ENCODE data around the gene IFI30.

Gene IFI30

DNA sequence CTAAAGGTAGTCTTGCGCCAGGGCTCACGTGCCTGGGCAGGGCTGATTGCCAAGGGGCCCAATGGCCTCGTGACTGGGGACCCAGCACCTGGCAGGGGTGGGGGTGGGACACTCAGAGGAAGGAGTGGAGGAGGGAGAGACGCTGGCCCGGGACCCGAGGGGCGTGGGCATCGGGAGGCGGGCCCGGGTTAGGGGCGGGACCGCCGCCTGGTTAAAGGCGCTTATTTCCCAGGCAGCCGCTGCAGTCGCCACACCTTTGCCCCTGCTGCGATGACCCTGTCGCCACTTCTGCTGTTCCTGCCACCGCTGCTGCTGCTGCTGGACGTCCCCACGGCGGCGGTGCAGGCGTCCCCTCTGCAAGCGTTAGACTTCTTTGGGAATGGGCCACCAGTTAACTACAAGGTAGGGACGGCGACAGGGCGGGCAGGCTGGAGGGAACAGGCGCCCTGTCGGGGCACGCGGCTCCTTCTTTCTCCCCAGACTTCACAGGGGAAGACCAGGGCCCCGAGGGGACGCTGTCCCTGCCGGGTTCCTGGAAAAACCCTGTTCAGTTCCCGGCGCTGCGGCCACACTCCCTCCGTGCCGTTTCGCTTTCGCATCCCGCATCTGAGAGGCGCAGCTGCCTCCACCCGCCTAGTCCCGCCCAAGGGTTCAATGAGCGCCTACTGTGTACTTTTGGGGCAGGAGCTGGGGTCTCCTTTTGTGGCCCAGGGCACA lies at the start of gene IFI30:
TSS of gene IFI30 (plus strand) at position 242 of the 717 bp plus-strand sequence. CDS start at position 271, 29 bp downstream.
- peak in 1 of 2 donors; percentile 64 for DNase-seq (ENCODE audit: low read depth in 2 of 2)

GRCh38 chr19:18123819-18124218 lies 49.8 kb upstream of the IFI30 start:
- no peak for DNase-seq (ENCODE audit: low read depth in 2 of 2)

DNA sequence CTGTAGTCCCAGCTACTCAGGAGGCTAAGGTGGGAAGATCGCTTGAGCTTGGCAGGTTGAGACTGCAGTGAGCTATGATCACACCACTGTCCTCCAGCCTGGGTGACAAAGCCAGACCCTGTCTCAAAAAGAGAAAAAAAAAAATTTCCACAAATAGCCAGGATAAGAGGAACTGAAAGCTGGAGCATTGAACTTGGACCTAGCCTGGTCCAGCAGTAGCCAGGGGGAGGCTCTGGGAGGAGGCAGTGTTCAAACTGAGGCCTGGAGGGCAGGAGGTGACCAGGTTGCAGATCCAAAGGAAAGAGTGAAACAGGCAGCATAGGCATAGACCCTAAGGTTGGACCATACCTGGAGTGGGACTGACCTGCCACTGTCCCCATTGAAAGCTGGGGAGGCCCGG lies 47.5 kb upstream of the IFI30 start:
- no peak for DNase-seq (ENCODE audit: low read depth in 2 of 2)

- DNase-seq (ENCODE audit: low read depth in 2 of 2) = no peak
Observed at GRCh38 chr19:18128044-18128443, 45.6 kb upstream of the IFI30 start.

GRCh38 chr19:18128805-18129204 lies 44.8 kb upstream of the IFI30 start:
- DNase-seq (ENCODE audit: low read depth in 2 of 2) = no peak

DNA sequence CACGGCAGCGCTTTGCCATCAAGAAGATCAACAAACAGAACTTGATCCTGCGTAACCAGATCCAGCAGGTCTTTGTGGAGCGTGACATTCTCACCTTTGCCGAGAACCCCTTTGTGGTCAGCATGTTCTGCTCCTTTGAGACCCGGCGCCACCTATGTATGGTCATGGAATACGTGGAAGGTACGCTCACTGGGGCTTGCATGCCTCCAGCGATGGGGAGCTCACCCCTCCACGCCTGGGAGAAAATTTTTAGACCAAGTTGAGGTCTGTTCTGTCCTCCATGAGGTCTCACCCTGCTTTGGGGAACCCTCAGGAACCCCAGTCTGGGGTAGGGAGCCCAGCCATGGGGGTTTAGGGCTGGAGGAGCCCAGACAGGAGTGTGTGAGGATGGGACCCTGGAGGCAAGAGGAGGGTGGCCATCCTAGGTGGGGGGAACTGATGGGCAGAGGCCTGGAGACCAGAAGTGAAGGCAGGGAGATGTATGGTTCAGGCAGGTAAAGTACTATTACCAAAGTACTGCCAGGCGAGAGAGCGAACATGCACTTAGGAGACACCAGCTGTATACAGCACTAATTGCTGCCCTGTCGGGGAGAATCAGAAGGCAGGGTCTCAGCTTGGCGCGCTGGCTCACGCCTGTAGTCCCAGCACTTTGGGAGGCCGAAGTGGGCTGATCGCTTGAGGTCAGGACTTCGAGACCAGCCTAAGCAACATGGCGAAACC lies 42.9 kb upstream of the IFI30 start:
- no peak for DNase-seq (ENCODE audit: low read depth in 2 of 2)

GRCh38 chr19:18131841-18132596 lies 41.6 kb upstream of the IFI30 start:
- no peak for DNase-seq (ENCODE audit: low read depth in 2 of 2)

DNA sequence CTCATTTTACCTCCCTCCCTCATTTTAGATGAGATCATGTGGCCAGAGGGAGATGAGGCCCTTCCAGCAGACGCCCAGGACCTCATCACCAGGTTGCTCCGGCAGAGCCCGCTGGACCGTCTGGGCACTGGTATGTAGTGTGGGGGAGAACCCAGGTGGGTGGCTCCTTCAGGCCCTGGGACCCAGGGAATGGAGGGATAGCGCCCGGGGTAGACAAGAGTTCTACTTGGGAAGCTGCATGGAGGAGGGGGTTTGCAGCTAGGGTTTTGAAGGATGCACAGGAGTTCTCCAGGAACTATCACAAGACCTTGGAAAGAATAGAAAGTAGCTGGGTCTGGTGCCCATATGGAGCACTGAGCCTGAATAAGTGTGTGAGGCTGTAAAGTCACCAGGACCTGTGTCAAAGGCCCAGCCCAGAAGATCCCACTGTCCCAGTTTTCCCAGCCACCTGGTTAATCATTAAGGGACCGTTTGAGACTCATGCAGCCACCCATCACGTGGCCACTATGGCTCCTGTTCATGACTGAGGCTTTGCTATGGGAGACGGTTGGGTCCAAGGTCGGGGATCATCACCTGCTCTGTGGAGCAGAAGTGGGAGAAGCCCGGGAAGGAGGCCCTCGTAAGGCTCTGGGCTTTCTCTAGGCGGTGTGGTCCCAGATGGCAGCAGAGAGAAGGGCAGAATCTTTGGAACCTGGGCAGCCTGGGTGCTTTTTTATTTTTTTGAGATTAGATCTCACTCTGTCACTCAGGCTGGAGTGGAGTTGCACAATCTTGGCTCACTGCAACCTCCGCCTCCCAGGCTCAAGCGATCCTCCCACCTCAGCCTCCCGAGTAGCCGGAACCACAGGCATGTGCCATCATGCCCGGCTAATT lies 37.7 kb upstream of the IFI30 start:
- no peak for DNase-seq (ENCODE audit: low read depth in 2 of 2)

DNA sequence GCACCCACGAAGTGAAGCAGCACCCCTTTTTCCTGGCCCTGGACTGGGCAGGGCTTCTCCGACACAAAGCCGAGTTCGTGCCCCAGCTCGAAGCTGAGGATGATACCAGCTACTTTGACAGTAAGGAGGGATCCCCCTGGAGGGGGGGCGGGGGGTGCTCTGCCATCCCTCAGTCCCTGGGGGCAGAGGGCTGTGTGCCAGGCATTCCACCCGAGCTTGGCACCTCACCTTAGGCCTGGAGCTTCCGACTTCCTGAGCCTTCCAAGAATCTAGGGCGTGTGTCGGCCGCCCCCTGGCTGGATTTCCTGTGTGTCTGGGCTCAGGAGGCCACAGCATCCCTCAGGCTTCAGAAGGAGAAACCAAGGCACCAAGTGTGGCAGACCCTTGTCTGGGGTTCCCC lies 36.4 kb upstream of the IFI30 start:
- no peak for DNase-seq (ENCODE audit: low read depth in 2 of 2)

DNA sequence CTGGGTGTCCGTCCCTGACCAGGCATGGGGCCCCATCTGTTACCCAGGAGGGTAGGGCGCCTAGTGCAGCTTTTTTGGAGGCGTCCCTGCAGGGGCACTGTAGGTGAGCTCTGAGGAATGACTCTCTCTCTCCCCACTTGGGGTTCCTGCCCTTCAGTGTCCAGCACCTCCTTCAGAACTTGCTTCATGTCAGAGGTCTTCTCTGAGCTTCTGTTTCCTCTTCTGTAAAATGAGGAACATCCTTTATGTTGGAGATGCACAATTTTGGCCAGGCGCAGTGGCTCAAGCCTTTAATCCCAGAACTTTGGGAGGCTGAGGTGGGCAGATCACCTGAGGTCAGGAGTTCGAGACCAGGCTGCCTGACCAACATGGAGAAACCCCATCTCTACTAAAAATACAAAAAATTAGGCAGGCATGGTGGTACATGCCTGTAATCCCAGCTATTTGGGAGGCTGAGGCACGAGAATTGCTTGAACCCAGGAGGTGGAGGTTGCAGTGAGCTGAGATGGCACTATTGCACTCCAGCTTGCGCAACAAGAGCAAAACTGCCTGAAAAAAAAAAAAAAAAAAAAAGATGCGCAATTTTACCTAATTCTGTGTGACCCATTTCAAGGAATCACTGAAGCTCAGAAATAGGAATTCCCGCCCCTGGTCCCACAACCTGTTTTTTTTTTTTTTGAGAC lies 35.8 kb upstream of the IFI30 start:
- DNase-seq (ENCODE audit: low read depth in 2 of 2) = no peak

GRCh38 chr19:18140473-18140872 lies 33.1 kb upstream of the IFI30 start:
- no peak for DNase-seq (ENCODE audit: low read depth in 2 of 2)

- no peak for DNase-seq (ENCODE audit: low read depth in 2 of 2)
Observed at GRCh38 chr19:18141031-18141430, 32.6 kb upstream of the IFI30 start.

GRCh38 chr19:18143902-18144301 lies 29.7 kb upstream of the IFI30 start:
- no peak for DNase-seq (ENCODE audit: low read depth in 2 of 2)

GRCh38 chr19:18144361-18144760 lies 29.3 kb upstream of the IFI30 start:
- no peak for DNase-seq (ENCODE audit: low read depth in 2 of 2)

DNA sequence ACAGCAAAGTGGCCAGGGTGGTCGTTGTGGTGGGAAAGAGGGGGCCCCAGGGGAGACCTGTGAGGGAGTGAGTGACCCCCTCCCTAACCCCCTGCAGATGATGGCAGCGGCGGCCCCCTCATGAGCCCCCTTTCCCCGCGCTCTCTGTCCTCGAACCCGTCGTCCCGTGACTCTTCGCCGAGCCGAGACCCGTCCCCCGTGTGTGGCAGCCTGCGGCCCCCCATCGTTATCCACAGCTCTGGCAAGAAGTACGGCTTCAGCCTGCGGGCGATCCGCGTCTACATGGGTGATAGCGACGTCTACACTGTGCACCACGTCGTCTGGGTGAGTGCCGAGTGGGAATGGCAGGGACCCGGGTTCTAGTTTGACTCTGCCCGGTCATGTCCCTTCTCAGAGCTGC lies 28.7 kb upstream of the IFI30 start:
- DNase-seq (ENCODE audit: low read depth in 2 of 2) = no peak

- DNase-seq (ENCODE audit: low read depth in 2 of 2) = no peak
Observed at GRCh38 chr19:18145391-18145999, 28.1 kb upstream of the IFI30 start.

DNA sequence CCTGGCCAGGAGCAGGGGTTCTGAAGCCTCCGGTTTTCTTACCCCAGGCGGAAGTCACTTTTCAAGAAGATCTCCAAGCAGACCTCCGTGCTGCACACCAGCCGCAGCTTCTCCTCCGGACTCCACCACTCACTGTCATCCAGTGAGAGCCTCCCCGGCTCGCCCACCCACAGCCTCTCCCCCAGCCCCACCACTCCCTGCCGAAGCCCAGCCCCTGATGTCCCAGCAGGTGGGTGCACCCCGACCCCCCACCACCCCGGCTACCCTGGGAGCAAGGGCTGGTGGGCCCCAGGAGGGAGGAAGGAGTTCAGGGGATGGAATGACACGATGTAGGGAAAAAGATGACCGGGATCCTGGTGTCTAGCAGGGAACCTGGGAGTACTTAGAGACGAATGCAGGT lies 26.2 kb upstream of the IFI30 start:
- no peak for DNase-seq (ENCODE audit: low read depth in 2 of 2)

GRCh38 chr19:18149596-18149975 lies 24.0 kb upstream of the IFI30 start:
- DNase-seq (ENCODE audit: low read depth in 2 of 2) = no peak

GRCh38 chr19:18150776-18151624 lies 22.6 kb upstream of the IFI30 start:
- DNase-seq (ENCODE audit: low read depth in 2 of 2) = no peak

DNA sequence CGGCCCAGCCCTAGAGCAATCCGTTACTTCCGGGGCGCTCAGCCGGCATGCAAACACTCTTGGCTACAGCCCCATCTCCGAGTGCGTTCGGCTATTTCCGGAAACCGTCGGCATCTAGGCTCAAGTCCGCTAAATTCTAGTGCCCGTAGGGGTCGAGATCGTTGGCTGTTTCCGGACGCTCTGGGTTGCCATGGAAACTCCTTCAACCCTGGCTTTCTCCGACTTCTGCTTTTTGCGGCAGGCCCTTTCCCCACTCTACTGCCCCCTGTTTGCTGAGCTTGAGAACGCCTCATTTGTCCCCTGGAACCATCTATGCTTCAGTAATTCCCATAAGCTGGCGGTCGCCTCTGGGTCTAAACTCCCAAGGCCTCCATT lies 21.2 kb upstream of the IFI30 start:
- DNase-seq (ENCODE audit: low read depth in 2 of 2) = peak; percentile 96 to 98

All from stimulated activated CD4-positive, alpha-beta T cell treated with anti-CD3 and anti-CD28 coated beads, Interleukin-15, amount 100 ng/mL, for 48 hours (primary cell).